Activated CD8-positive, alpha-beta memory T cell treated with anti-CD3 and anti-CD28 coated beads, Interleukin-2, amount 50 U/mL, for 24 hours (primary cell): ENCODE measurements around the gene TPM2.
"Not testable (repeated sequence)": the region's sequence is repeated elsewhere in the genome, so short reads cannot be mapped to it uniquely, and the experiment has no call there.

Experiments
- DNase-seq: peaks from one replicate; pipeline ENCODE4 v3.0.0-alpha.2; 2020; ENCODE audit errors: extremely low read depth

Gene TPM2

DNA sequence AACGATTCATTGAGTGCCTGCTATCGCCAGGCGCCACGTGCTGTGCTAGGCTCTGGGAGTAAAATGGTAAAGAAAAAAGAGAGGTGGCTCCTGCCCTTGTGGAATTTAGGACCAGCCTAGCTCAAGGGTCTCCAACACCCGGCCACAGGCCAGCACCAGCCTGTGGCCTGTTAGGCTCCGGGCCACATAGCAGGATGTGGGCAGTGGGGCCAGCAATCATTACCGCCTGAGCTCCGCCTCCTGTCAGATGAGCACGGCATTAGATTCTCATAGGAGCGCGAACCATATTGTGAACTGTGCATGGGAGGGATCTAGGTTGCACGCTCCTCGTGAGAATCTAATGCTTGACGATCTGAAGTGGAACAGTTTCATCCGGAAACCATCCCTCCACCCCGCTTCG, 33.4 kb downstream of the TPM2 start:
- DNase-seq: no peak

DNA sequence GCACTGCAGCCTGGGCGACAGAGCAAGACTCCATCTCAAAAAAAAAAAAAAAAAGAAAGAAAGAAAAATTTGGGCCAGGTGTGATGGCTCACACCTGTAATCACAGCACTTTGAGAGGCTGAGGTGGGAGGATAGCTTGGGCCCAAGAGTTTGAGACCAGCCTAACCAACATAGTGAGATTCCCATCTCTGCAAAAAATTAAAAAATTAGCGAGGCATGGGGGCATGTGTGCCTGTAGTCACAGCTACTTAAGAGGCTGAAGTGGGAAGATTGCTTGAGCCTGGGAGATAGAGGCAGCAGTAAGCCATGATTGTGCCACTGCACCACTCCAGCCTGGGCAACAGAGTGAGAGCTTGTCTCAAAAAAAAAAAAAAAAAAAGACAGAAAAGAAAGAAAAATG, 36.1 kb downstream of the TPM2 start:
- no peak for DNase-seq

DNA sequence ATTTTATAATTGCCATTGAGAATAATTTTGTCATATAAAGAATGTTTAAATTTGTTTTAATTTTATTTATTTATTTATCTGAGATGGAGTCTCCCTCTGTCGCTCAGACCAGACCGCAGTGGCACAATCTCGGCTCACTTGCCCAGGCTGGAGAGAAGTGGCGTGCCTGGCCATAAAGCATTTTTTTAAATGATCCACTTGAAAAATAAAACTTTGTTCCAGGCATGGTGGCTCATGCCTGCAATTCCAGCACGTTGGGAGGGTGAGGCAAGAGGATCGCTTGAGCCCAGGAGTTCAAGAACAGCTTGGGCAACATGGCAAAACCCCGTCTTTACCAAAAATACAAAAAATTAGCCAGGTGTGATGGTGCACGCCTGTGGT, 36.9 kb downstream of the TPM2 start:
- DNase-seq: no peak

DNA sequence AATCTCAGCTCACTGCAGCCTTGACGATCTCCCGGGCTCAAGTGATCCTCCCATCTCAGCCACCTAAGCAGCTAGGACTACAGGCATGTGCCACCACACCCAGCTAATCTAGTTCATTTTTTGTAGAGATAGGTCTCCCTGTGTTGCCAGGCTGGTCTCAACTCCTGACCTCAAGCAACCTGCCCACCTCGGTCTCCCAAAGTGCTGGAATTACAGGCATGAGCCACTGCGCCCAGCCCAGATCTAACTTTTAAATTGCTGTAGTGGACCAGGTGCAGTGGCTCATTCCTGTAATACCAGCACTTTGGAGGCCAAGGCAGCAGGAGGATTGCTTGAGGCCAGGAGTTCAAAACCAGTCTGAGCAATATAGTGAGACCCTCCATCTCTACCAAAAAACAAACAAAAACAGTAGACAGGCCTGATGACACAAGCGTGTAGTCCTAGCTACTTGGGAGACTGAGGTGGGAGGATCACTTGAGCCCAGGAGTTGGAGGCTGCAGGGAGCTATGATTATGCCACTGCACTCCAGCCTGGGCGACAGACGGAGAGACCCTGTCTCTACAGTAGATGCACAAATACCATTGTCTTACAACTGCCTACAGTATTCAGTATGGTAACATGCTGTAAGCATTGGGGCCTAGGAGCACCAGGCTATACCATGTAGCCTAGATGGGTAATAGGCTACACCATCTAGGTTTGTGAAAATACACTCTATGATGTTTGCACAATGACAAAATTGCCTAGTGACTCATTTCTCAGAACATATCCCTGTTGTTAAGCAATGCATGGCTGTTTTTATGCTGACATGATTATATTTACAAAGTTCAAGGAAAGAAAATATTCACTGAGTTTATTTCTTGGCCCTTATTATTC, 37.5 kb downstream of the TPM2 start:
- no peak for DNase-seq

DNA sequence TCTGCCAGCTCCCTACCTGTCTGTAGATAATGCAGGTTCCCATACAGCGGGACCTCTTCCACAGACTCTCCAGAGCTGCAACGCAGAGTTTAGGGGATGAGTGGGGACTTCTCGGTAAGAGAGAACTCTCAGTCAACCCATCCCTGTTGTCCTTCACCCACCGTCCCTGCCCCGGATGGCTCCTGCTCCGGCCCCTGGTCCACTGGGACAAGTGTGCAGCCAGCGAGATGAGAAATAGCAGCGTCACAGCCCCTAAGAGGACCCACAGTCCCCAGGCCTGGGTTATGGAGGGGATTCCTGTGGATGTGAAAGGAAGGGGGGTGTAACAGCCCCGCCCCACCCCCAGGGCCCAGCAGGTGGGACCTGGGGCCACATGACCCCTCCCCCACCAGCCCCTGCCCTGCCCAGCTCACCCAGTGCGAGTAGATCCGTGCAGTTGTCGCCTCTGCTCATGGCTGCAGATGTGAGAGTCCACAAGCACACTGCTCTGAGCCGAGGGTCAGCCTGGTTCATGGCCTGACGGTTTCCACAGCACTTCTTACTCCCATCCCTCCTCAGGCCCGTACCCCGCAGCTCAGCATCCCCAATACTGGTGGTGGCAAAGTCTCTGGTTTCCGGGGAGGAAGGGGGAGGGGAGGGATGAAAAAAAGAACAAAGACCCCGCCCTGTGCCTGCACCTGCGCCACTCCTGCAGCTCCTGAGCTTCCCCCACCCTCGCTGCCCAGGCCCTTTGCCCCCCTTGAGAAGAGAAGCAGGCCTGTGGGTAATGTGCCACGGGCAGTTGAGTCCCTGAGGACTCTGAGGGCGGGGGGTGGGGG, 39.2 kb downstream of the TPM2 start, which contains the start of gene SIT1:
Gene SIT1, minus strand, starts transcription at position 591 of the 818 bp plus-strand sequence. Its CDS starts 78 bp downstream, at position 513.
- DNase-seq: no peak

DNA sequence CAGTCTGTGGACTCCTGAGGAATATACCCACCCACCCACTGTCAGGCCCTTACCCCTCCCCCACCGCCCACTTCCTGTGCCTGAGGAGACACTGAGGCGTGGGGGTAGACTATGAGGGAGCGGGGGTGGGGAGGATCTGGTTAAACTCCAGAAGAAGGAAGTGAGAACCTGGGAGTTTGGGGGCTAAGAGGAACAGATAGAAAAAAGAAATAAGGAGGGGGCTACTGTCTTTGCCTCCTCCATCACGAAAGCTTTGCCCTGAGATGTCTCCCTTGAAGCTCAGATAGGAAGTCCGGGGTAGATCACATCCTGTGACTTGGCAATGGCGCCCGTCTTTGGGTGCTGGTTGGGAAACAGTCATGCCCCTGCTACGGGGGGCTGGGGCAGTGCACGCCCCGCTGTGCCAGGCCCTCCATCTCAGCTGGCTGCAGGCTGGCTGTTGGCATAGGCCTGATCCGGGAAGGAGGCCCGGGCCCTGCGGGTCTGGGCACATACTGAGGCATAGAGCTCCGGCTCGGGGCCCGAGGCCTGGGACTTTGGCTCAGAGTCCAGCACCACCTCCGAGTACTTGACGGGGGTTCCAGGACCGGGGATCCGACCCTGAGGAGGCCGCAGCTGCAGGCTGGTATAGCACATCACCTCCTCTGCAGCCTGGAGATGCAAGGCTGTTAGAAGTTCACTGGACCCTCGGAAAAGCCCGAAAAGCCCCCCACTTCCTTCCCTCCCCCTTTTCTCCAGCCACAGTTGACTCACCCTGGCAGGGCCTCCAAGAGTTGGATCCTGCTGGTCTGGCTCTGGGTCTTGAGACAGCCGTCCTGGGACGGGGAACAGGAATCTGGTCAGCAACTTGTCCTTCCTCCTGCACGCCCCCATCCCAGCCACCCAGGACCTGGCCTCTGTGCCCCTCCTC, 40.0 kb downstream of the TPM2 start:
- no peak for DNase-seq

DNA sequence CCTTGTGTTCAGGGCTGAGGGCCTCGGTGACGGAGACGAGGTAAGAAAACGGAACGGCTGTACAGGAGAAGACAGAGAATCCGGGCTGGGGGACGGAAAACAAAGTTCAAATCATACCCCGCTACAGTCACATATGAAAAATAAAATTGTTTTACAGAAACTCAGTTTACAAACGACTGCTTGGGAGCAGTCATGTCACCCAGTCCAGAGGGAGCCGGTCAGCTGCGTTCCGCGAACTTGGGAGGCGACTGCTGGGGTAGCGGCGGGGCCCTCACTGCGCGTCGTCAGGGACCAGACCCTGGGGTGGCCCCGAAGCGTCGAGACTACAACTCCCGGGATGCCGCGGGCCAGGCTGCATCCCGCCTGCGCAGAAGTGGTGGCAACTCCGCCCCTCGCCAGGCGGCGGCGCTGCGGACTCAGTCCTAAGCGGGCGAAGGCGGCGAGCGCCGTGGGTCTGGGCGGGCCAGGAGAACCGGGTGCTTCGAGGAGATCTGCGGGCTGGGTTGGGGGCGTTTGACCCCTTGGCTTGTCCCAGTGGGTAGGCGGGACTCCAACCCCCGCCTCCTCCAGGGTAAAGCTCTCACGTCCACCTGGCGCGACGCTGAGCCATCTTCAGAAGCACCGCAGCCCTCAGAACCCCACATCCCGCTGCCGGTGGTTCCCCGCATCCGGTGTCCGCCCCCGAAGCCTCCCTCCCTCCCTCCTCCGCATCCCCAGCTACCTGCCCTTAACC, 43.0 kb downstream of the TPM2 start:
- DNase-seq: peak; percentile 70

DNA sequence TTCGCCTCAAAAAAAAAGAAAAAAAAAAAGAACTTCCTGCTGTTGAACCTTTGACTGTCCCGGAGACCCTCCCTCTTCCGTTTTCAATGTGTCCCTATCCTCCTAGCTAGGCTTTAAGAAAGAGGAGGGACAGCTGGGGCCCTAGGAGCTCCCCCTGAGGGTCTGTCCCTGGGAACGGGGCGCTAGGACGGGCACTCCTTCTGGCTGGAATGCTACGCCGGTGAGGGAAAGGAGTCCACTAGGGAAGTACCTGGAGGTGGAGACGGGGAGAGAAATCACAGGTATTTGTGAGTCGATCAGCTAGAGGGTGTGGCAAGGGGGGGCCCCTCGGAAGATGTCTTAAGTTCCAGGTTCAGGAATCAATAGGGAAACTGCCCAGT, 43.6 kb downstream of the TPM2 start:
- DNase-seq: no peak

DNA sequence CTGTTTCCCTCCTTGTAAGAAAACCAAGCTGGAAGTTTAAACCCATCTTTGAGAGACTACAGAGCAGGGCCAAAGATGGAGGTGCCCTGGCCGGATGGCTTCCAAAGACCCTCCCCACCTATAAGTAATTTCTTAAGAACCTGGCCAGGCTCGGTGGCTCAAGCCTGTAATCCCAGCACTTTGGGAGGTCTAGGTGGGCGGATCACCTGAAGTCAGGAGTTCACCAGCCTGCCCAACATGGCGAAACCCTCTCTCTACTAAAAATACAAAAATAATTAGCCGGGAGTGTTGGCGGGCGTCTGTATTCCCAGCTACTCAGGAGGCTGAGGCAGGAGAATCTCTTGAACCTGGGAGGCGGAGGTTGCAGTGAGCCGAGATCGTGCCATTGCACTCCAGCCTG, 44.0 kb downstream of the TPM2 start:
- DNase-seq: not testable (repeated sequence)

DNA sequence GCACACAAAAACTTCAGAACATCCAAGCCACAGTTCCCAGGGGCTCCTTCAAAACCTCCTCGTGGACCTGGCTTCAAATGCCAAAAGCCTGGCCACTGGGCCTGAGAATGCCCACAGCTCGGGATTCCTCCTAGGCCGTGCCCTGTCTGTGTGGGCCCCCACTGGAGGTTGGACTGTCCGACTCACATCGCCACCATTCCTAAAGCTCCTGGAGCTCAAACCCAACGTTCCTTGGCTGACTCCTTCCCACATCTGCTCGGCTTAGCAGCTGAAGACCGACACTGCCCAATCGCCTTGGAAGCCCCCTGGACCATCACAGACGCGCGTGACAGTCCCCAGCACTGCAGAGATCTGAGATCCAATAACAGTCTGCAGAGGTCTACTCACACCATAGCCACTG, 46.7 kb downstream of the TPM2 start:
- no peak for DNase-seq

DNA sequence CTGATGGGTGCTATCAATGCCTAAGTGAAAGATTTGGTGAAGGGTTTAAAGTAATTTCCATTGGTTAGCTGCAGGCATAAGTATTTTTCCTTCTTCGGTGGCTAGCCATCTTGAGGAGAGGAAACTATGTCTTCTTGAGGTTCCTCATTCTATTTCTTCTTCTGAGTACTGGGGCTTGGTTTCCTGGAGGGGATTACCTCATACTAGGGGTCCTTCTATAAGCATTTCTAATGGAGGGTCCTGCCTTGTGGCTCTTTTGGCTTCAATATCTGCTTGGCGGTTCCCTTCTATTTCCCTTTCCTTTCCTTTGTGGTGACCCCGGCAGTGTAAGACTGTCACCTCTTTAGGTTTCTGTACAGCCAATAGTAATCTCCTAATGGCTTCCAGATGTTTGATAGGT, 48.2 kb downstream of the TPM2 start:
- not testable (repeated sequence) for DNase-seq

DNA sequence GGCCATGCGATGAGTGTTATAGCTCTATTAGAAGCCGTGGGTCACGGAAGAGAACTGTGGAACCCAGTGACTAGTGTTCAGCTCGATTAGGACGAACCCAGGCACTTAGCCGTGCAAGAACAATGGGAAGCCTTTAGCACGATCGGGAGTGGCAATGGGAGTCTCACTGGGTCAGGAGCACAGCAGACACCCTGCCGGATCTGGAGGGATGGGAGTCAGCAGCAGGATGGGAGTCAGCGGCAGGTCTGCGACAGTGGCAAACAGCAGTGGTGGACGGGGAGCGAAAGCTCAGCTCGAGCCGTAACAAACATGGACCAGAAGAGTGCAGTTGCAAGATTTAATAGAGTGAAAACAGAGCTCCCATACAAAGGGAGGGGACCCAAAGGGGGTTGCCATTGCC, 49.3 kb downstream of the TPM2 start:
- DNase-seq: not testable (repeated sequence)

DNA sequence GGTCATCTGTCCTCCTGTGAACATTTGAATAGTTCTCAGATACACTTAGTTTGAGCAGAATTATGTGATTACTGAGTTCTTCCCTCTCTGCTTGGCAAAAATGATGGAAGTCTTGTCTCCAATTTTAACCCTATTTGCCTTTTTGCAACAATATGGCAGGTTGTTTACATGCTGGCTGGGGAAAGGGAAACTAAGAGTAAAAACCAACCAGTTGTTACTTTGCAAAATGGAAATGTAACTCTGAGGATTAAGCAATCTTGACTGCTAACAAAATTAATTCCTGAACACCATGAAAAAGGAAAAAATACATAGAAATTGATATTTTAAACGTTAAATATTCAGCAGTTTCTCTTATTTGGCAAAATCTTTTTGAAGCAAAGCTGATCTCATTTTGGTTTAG, 50.1 kb downstream of the TPM2 start:
- no peak for DNase-seq

DNA sequence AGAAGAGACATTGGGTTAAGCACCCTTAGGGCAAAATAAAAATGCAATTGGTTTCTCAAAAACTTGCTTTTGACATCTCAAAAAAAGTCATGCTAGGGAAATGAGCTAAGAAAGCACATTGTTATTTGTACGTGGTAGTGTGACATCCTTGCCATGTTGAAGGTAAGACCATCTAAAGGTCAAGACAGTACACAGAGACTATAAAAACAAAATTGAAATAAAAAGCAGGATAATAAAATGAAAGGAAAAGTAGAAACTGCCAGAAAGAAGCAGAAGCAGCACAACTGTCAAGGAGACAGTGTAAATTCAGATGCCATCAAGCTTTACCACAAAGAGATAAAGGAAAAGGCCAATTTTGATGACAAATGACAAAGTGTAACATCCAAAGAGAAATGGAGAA, 50.5 kb downstream of the TPM2 start:
- not testable (repeated sequence) for DNase-seq

DNA sequence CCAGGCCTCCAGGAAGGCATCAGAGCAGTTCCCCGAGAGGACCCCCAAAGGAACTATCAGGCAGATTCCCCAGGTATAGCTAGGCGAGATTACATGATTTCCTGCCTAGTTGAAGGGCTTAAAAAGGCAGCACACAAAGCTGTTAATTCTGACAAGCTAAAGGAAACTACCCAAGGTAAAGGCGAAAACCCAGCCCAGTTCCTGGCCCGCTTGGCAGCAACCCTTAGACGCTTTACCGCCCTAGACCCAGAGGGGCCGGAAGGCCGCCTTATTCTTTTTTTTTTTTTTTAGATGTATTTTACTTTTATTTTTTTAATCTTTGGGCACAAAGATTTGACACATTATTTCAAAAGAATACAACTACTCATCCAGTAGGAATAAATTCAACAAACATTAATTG, 51.0 kb downstream of the TPM2 start:
- DNase-seq: not testable (repeated sequence)

DNA sequence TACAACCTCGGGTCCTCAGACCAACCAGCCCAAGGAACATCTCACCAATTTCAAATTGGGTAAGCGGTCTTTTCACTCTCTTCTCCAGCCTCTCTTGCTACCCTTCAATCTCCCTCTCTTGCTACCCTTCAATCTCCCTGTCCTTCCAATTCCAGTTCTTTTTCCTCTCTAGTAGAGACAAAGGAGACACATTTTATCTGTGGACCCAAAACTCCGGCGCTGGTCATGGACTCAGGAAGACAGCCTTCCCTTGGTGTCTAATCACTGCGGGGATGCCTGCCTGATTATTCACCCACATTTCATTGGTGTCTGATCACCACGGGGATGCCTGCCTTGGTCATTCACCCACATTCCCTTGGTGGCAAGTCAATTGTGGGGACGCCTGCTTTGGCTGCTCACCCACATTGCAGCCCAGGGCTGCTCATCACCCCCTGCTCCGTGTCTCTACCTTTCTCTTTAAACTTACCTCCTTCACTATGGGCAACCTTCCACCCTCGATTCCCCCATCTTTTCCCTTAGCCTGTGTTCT, 52.2 kb downstream of the TPM2 start:
- not testable (repeated sequence) for DNase-seq

DNA sequence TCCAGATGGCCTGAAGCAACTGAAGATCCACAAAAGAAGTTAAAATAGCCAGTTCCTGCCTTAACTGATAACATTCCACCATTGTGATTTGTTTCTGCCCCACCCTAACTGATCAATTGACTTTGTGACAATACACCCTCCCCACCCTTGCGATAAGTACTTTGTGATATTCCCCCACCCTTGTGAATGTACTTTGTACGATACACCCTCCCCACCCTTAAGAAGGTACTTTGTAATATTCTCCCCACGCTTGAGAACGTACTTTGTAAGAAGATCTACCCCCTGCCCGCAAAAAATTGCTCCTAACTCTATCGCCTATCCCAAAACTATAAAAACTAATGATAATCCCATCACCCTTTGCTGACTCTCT, 52.9 kb downstream of the TPM2 start:
- not testable (repeated sequence) for DNase-seq

DNA sequence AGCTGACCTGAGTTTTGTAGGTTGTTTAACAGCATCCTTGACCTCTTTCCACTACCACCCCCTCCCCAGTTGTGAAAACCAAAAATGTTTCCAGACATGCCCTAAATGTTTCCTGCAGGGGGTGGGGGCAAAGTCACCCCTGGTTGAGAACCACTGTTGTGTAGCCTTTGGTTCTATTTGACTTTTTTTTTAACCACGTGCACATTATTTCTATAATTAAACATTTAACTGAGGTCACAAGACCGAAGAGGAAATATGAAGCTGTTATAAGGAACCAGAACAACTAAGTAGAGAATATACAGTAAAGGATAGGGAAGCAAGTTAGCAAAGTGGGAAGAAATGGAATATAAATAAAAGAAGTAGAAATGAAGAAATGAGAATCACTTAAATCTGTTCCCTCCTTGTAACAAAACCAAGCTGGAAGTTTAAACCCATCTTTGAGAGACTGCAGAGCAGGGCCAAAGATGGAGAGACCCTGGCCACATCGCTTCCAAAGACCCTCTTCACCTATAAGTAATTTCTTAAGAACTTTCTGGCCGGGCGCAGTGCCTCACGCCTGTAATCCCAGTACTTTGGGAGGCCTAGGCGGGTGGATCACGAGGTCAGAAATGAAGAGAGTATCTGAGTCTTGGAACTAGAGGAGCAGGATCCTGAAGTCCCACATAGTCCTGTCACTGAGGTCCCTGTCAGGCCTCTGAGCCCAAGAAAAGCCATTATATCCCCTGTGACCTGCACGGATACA, 53.4 kb downstream of the TPM2 start:
- DNase-seq: no peak

DNA sequence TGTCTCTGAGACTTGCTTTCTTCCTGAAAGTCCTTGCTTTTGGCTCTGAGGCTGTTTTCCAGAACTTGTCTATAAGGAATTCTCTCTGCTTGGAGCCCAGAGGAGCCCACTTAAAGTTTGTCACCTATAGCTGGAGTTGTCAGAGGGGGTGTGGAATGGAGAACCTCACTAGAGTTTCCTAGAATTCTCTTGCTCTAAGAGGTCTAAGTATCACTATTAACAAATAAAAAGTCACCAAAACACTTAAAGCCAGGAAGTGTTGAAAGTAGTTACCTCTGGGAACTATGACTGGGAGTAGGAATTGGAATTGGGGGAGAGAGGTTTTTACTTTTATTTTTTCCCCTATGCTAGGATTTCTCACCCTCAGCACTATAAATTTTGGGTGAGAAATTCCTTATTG, 54.0 kb downstream of the TPM2 start:
- no peak for DNase-seq
